Mucosa of stomach (tissue), 1 donor: ENCODE results near the gene SUPT16H.
A peak's percentile ranks its signal among the peaks of the same experiment; 100 is the strongest.
"Not testable (repeated sequence)": the region's sequence is repeated elsewhere in the genome, so short reads cannot be mapped to it uniquely, and the experiment has no call there.

Experiments
- H3K27me3 ChIP-seq: one replicate; pipeline ENCODE4 v1.7.0; 2013; ENCODE audit warnings: mild to moderate bottlenecking, low read length; ENCODE audit not compliant: control insufficient read depth, insufficient read depth
- H3K36me3 ChIP-seq: one replicate; pipeline ENCODE4 v1.7.0; 2013; ENCODE audit warnings: low read length; ENCODE audit not compliant: control insufficient read depth, insufficient read depth
- H3K4me1 ChIP-seq: one replicate; pipeline ENCODE4 v1.7.0; 2013; ENCODE audit warnings: mild to moderate bottlenecking, low read length; ENCODE audit not compliant: control insufficient read depth, insufficient read depth
- H3K4me3 ChIP-seq: one replicate; pipeline ENCODE4 v1.7.0; 2013; ENCODE audit warnings: low read length
- H3K9ac ChIP-seq: one replicate; pipeline ENCODE4 v1.7.0; 2013; ENCODE audit warnings: mild to moderate bottlenecking, low read length, moderate library complexity
- H3K9me3 ChIP-seq: one replicate; pipeline ENCODE4 v1.7.0; 2013; ENCODE audit warnings: mild to moderate bottlenecking, low read length, moderate library complexity; ENCODE audit not compliant: control insufficient read depth
- donor health status: Pancreatic carcinoma.

Gene SUPT16H

DNA sequence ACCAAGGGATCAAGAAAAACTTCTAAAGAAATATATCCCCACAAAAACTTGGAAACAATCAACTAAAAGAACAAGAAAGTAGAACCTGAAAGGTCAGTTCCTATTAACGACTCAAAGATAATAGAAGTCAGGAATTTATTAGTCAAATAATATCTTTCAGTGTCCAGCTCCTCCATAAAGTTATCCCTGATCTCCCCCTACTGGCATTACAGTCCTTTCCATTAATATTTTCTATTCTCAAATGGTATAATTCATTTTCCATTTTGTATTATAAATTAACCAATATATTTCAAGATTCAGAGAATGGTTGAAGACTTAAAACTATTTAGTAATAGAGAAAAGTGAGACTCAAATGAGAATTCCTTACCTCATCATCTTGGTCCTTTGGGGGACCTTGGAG is 11.6 kb upstream of the SUPT16H start:
- no peak overlapping the region for H3K4me3 ChIP-seq
- H3K4me1 ChIP-seq = no peaks in the 10 kb centered on the region
- peaks cover 19% of the 10 kb centered on the region for H3K36me3 ChIP-seq

DNA sequence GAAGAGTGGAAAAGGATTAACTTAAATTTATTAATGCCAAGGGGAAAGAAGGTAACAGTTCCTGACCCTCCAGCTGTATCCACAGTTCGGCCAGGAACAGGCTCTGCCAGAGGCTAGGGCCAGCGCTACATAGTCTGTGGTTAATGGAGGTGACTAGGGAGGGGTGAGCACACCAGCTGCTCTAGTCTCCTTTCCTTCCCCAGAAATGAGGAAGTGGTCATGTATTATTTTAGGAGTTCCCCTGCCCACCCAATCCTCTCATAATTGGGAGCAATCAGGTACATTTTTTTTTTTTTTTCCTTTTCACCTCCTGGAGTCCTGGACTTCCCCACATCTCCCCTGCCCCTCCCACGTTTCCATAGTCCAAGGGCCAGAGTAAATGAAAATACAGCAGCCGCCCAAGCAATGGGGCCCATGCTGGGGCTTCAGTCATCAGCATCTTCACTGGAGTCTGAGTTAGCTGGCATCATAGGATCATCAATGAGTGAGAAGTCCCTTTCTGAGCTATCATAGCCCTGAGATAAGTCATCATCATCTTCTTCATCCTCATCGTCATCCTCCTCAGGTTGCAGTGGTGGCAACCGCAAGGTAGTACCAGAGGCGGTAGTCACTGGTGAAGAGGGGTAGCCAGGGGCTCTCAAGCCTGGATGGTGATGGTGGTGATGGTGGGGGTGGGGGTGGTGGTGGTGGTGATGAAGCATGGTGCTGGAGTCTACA is 1.5 kb upstream of the SUPT16H start:
- H3K27me3 ChIP-seq = no peaks in the 10 kb centered on the region
- peaks cover 5% of the 10 kb centered on the region for H3K4me1 ChIP-seq
- H3K36me3 ChIP-seq = no peaks in the 10 kb centered on the region
- H3K9ac ChIP-seq = peak overlapping the region; percentile 95
- no peaks in the 10 kb centered on the region for H3K9me3 ChIP-seq
- H3K4me3 ChIP-seq = no peak overlapping the region

More for the DNA sequence above, 11.6 kb upstream of the SUPT16H start:
- Histone ChIP-seq H3K9me3 (no peaks in the 10 kb centered on the region), H3K27me3 (no peaks in the 10 kb centered on the region), H3K9ac (no peak overlapping the region)

DNA sequence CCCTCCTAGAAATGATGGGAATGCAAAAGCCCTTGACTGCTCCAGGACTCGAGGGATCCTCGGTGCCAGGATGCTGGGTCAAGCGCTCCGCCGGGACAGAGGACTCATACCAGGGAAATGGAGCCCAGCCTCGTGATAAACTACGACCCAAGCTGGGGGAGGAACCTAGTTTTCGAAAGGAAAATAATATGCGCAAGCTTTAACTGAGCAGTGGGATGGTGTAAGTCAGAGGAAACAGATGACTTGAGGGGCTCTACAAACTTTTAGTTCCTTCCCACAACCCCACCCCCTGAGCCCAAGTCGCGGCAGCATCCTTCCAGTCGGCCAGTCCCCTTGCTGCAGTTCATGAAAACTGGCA is 654 bp upstream of the SUPT16H start:
- Histone ChIP-seq H3K9me3 (no peaks in the 10 kb centered on the region), H3K9ac (peak overlapping the region; percentile 95), H3K36me3 (no peaks in the 10 kb centered on the region), H3K4me3 (peak overlapping the region; percentile 83), H3K27me3 (no peaks in the 10 kb centered on the region), H3K4me1 (peaks cover 5% of the 10 kb centered on the region)

GRCh38 chr14:21382886-21383847 is 652 bp downstream of the SUPT16H start:
- Histone ChIP-seq H3K4me3 (peak overlapping the region; percentile 83), H3K4me1 (peaks cover 5% of the 10 kb centered on the region), H3K9me3 (no peaks in the 10 kb centered on the region), H3K9ac (peak overlapping the region; percentile 95), H3K27me3 (no peaks in the 10 kb centered on the region), H3K36me3 (no peaks in the 10 kb centered on the region)

GRCh38 chr14:21382095-21382494 is 1.7 kb downstream of the SUPT16H start:
- H3K36me3 ChIP-seq = no peaks in the 10 kb centered on the region
- no peaks in the 10 kb centered on the region for H3K9me3 ChIP-seq
- peaks cover 5% of the 10 kb centered on the region for H3K4me1 ChIP-seq
- H3K9ac ChIP-seq = no peak overlapping the region
- H3K27me3 ChIP-seq = no peaks in the 10 kb centered on the region
- H3K4me3 ChIP-seq = no peak overlapping the region

DNA sequence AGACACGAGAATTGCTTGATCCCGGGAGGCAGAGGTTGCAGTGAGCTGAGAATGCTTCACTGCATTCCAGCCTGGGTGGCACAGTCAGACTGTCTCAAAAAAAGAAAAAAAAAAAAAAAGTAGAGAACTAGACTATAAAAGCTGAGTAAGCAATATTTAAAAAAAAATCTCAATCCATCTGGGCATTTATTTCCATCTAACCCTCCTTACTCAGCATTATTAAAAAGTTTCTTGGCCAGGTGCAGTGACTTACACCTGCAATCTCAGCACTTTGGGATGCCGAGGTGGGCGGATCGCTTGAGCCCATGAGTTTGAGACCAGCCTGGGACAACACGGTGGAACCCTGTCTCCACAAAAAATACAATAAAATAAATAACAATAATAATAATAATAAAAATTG is 4.5 kb downstream of the SUPT16H start:
- Histone ChIP-seq H3K9ac (no peak overlapping the region), H3K36me3 (no peaks in the 10 kb centered on the region), H3K9me3 (no peaks in the 10 kb centered on the region), H3K27me3 (no peaks in the 10 kb centered on the region), H3K4me1 (peaks cover 5% of the 10 kb centered on the region), H3K4me3 (no peak overlapping the region)

DNA sequence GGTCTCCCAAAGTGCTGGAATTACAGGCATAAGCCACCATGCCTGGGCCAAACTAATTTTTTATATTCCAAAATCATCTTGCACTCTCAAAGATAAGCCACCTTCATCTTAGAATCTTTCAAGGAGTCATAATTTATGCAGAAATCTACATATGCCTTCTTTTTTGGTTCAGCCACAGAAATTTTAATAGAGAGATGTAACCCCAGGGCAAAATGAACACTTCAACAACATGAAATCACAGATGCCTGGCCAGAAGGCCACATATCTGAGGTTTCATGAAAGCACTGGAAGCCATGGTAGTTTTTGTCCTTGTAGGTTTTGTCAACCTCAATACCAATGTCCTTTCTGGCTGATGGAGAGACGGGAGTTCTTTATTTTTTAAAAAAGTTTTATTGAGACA is 9.8 kb downstream of the SUPT16H start:
- no peaks in the 10 kb centered on the region for H3K9me3 ChIP-seq
- H3K27me3 ChIP-seq = no peaks in the 10 kb centered on the region
- H3K9ac ChIP-seq = no peak overlapping the region
- H3K4me3 ChIP-seq = no peak overlapping the region
- no peaks in the 10 kb centered on the region for H3K36me3 ChIP-seq
- H3K4me1 ChIP-seq = no peaks in the 10 kb centered on the region

- H3K4me3 ChIP-seq, H3K27me3 ChIP-seq, H3K9ac ChIP-seq, H3K9me3 ChIP-seq, H3K36me3 ChIP-seq, H3K4me1 ChIP-seq: not testable (repeated sequence)
These were observed 11.0 kb downstream of the SUPT16H start for GRCh38 chr14:21372814-21373213.

GRCh38 chr14:21369949-21370679 is 13.7 kb downstream of the SUPT16H start:
- H3K4me1 ChIP-seq = no peaks in the 10 kb centered on the region
- H3K4me3 ChIP-seq = no peak overlapping the region
- H3K9ac ChIP-seq = no peak overlapping the region
- no peaks in the 10 kb centered on the region for H3K9me3 ChIP-seq
- H3K27me3 ChIP-seq = no peaks in the 10 kb centered on the region
- no peaks in the 10 kb centered on the region for H3K36me3 ChIP-seq

DNA sequence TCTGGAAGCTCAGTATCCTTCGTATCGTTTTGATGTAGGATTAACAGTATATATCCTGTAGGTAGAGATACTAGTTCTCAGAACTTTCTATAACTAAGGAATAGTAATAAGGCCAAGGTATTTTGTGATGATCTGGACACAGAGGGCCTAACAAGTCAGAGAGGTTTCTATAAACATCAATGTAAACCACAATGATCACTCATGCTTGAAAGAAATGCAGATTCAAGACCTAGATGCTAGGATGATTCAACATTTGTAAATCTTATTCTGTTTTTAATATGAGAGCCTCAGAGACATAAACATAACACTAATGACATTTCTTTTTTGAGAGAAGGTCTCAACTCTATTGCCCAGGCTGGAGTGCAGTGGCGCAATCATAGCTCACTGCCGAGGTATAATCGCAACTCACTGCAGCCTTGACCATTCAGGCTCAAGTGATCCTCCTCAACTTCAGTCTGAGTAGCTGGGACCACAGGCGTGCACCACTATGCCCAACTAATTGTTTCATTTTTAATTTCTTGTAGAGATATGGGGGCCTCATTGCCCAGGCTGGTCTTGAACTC is 16.2 kb downstream of the SUPT16H start:
- Histone ChIP-seq H3K9ac (no peak overlapping the region), H3K36me3 (no peaks in the 10 kb centered on the region), H3K4me3 (no peak overlapping the region), H3K9me3 (no peaks in the 10 kb centered on the region), H3K4me1 (no peaks in the 10 kb centered on the region), H3K27me3 (no peaks in the 10 kb centered on the region)

DNA sequence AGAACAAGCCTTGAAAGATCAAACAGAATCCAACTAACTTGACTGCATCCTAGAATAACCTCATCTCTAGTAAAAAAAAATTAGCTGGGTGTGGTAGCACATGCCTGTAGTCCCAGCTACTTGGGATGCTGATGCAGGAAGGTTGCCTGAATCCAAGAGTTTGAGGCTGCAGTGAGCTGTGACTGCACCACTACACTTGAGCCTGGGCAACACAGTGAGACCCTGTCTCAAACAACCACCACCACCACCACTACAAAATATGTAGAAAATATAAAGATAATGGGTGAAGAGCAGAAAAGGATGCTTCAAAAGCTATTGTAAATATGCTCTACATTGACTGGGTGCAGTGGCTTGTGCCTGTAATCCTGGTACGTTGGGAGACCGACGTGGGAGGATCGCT is 27.3 kb downstream of the SUPT16H start:
- no peaks in the 10 kb centered on the region for H3K27me3 ChIP-seq
- peaks cover 7% of the 10 kb centered on the region for H3K36me3 ChIP-seq
- no peaks in the 10 kb centered on the region for H3K9me3 ChIP-seq
- H3K4me3 ChIP-seq = no peak overlapping the region
- no peaks in the 10 kb centered on the region for H3K4me1 ChIP-seq
- no peak overlapping the region for H3K9ac ChIP-seq
